Gastrocnemius medialis (tissue), 4 donors: ENCODE data around the gene YAF2.

Experiments used
- POLR2A ChIP-seq, 2 donors: fragments of 450-650 bp; IDR thresholded peaks; one replicate each; pipeline ENCODE4 v1.6.1; 2017; ENCODE audit warnings: antibody characterized with exemption in 2 of 2, mild to moderate bottlenecking in 2 of 2, moderate library complexity in 2 of 2
- TF ChIP-seq, protein P1 (sequence below), 5 experiments: fragments of 450-650 bp in 3 of 5; fragments of 200-600 bp in 2 of 5; sonication (generic) in 2 of 5; IDR thresholded peaks in 4 of 5; conservative IDR thresholded peaks in 1 of 5; 1 replicate in 4 of 5; 2 replicates in 1 of 5; pipeline ENCODE4 v1.5.1; 2016 to 2019; ENCODE audit warnings: antibody characterized with exemption in 5 of 5, mild to moderate bottlenecking in 3 of 5, moderate library complexity in 3 of 5

DNA sequence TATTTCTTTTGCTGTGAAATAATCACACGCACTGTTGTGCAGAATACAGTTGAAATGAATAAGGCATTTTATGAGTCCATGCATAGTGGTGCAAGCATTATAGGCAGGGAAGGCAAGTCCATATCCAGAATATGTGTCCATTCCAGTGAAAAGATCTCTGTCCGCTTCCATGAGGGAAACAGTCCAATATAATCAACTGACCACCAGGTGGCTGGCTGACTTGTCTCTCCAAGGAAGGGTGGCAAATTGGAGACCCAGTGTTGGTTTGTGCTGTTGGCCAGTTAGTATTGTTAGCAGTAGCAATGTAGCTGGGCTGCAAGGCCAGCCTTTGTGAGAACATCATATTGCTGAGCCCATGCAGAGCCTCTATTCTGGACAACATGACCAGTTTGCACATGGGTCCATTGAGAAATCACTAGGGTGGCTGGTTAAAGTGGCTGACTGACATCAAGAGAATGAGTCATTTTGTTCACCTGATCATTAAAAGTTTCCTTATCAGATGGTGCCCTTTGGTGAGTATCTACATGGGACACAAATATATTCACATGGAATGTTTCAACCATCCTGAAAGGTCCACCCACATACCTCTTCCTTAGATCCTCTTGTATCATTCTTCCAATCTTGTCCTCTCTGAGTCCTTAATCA lies 17.3 kb upstream of the YAF2 start:
- TF ChIP-seq POLR2A (IDR thresholded peaks at IDR 0.05), result no peak
- TF ChIP-seq, protein P1, sequence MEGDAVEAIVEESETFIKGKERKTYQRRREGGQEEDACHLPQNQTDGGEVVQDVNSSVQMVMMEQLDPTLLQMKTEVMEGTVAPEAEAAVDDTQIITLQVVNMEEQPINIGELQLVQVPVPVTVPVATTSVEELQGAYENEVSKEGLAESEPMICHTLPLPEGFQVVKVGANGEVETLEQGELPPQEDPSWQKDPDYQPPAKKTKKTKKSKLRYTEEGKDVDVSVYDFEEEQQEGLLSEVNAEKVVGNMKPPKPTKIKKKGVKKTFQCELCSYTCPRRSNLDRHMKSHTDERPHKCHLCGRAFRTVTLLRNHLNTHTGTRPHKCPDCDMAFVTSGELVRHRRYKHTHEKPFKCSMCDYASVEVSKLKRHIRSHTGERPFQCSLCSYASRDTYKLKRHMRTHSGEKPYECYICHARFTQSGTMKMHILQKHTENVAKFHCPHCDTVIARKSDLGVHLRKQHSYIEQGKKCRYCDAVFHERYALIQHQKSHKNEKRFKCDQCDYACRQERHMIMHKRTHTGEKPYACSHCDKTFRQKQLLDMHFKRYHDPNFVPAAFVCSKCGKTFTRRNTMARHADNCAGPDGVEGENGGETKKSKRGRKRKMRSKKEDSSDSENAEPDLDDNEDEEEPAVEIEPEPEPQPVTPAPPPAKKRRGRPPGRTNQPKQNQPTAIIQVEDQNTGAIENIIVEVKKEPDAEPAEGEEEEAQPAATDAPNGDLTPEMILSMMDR (IDR thresholded peaks at IDR 0.05 in 4 of 5, conservative IDR thresholded peaks at IDR 0.05 in 1 of 5), result no peak
